Hepatic stellate cell (primary cell): Measurements from ENCODE around the gene TMEM30B.

Experiments
- DNase-seq: peaks from one replicate; pipeline ENCODE4 v3.0.0; 2011; ENCODE audit warnings: low spot score

The TMEM30B gene

GRCh38 chr14:61233436-61233956, 47.6 kb downstream of the TMEM30B start:
- DNase-seq = no peak

GRCh38 chr14:61231810-61232209, 49.3 kb downstream of the TMEM30B start:
- no peak for DNase-seq

- no peak for DNase-seq
These were observed 51.2 kb downstream of the TMEM30B start for GRCh38 chr14:61229981-61230380.

- DNase-seq = no peak
These were observed 51.7 kb downstream of the TMEM30B start for GRCh38 chr14:61229475-61229888.

- no peak for DNase-seq
These were observed 53.1 kb downstream of the TMEM30B start for GRCh38 chr14:61227884-61228591.
